ENCODE data around the gene SH3RF3. TPM values are rescaled to one million over a fixed set of nuclear protein-coding genes. Genes with fewer than 3 reads are reported as not detected.

SH3RF3 gene
- polyA plus RNA-seq, 4 donors, result 4.5 to 6.4 (median 5.7) TPM

- DNase-seq (ENCODE audit: low read depth in 4 of 4, low spot score in 2 of 4), result no peak
These were observed 236.1 kb downstream of the SH3RF3 start for GRCh38 chr2:109365131-109365530.

GRCh38 chr2:109367683-109368082, 238.7 kb downstream of the SH3RF3 start:
- no peak for DNase-seq (ENCODE audit: low read depth in 4 of 4, low spot score in 2 of 4)

- no peak for DNase-seq (ENCODE audit: low read depth in 4 of 4, low spot score in 2 of 4)
These were observed 239.8 kb downstream of the SH3RF3 start for GRCh38 chr2:109368798-109369197.

GRCh38 chr2:109369671-109370191, 240.7 kb downstream of the SH3RF3 start:
- no peak for DNase-seq (ENCODE audit: low read depth in 4 of 4, low spot score in 2 of 4)

- DNase-seq (ENCODE audit: low read depth in 4 of 4, low spot score in 2 of 4), result no peak
These were observed 241.5 kb downstream of the SH3RF3 start for GRCh38 chr2:109370399-109371035.

- no peak for DNase-seq (ENCODE audit: low read depth in 4 of 4, low spot score in 2 of 4)
These were observed 242.6 kb downstream of the SH3RF3 start for GRCh38 chr2:109371481-109372170.

- no peak for DNase-seq (ENCODE audit: low read depth in 4 of 4, low spot score in 2 of 4)
These were observed 243.2 kb downstream of the SH3RF3 start for GRCh38 chr2:109372171-109372568.

- DNase-seq (ENCODE audit: low read depth in 4 of 4, low spot score in 2 of 4), result no peak
These were observed 243.6 kb downstream of the SH3RF3 start for GRCh38 chr2:109372614-109373013.

GRCh38 chr2:109373791-109374547, 245.0 kb downstream of the SH3RF3 start:
- no peak for DNase-seq (ENCODE audit: low read depth in 4 of 4, low spot score in 2 of 4)

GRCh38 chr2:109374548-109375130, 245.6 kb downstream of the SH3RF3 start:
- DNase-seq (ENCODE audit: low read depth in 4 of 4, low spot score in 2 of 4), result no peak

GRCh38 chr2:109375131-109375561, 246.1 kb downstream of the SH3RF3 start:
- DNase-seq (ENCODE audit: low read depth in 4 of 4, low spot score in 2 of 4), result no peak

GRCh38 chr2:109375656-109376055, 246.7 kb downstream of the SH3RF3 start:
- DNase-seq (ENCODE audit: low read depth in 4 of 4, low spot score in 2 of 4), result no peak

GRCh38 chr2:109376115-109376514, 247.1 kb downstream of the SH3RF3 start:
- no peak for DNase-seq (ENCODE audit: low read depth in 4 of 4, low spot score in 2 of 4)

GRCh38 chr2:109376796-109377495, 247.9 kb downstream of the SH3RF3 start:
- DNase-seq (ENCODE audit: low read depth in 4 of 4, low spot score in 2 of 4), result no peak

GRCh38 chr2:109377976-109378375, 249.0 kb downstream of the SH3RF3 start:
- DNase-seq (ENCODE audit: low read depth in 4 of 4, low spot score in 2 of 4), result no peak

- DNase-seq (ENCODE audit: low read depth in 4 of 4, low spot score in 2 of 4), result no peak
These were observed 249.7 kb downstream of the SH3RF3 start for GRCh38 chr2:109378682-109379081.

GRCh38 chr2:109379507-109379906, 250.5 kb downstream of the SH3RF3 start:
- no peak for DNase-seq (ENCODE audit: low read depth in 4 of 4, low spot score in 2 of 4)

GRCh38 chr2:109380502-109381326, 251.7 kb downstream of the SH3RF3 start:
- no peak for DNase-seq (ENCODE audit: low read depth in 4 of 4, low spot score in 2 of 4)

GRCh38 chr2:109381327-109381820, 252.4 kb downstream of the SH3RF3 start:
- DNase-seq (ENCODE audit: low read depth in 4 of 4, low spot score in 2 of 4), result no peak
